ENCODE results near the gene TOP3B.

DNA sequence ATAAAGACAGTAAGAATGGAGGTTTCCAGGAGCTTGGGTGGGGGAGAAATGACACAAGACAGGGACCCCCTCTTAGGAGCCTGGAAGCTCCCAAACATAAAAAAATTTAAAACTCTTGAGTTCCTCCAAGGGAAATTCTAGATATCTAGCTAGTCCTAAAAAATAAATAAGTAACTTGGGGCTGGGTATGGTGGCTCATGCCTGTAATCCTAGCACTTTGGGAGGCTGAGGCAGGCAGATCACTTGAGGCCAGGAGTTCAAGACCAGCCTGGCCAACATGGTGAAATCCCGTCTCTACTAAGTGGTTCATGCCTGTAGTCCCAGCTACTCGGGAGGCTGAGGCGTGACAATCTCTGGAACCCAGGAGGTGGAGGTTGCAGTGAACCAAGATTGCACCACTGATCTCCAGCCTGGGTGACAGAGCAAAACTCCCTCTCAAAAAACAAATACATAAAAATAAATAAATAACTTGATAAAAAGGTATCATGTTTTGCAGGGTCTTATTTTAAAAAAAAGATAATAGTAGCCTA, 20.0 kb upstream of the TOP3B start:
- TF ChIP-seq TAF1 (IDR thresholded peaks at IDR 0.05; ENCODE audit: low read depth) = no peak
- TF ChIP-seq EP300 (IDR thresholded peaks at IDR 0.05; ENCODE audit: borderline replicate concordance) = no peak
- no peak for TF ChIP-seq CREB1 (IDR thresholded peaks at IDR 0.05; ENCODE audit: low read depth)
- no peak for TF ChIP-seq ZBTB7A (IDR thresholded peaks at IDR 0.05; ENCODE audit: low read depth)
- no peak for TF ChIP-seq YY1 (IDR thresholded peaks at IDR 0.05; ENCODE audit: low read depth)
- no peak for TF ChIP-seq TCF12 (IDR thresholded peaks at IDR 0.05; ENCODE audit: low read depth)

All from Ishikawa (cell line).